ENCODE measurements around the gene DOCK4.

DOCK4 gene

DNA sequence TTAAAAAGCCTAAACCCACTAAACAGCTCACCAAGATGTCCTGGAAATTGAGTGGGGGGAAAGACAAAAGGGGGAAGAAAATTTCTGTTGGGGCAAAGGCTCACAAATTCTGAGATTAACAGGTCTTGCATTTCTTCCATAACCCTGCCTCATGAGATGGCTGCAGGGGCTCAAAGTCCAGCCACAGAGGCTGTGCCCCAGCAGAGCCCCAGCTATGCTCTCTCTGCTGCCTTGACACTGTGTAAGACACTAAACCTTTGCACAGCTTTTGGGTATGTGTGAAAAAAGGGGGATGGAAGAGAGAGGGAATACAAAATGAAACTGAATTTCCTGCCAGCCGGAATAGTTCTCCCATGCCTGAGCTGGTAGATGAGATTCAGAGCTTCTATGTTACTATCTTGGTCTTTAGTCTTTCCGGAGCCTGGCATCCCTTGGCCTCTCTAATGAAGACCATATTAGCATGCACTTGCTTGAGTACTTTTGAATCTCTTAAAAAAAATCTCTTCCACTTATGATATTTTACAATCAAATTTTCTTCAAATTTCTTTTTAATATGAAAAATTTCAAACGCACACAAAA is 403.9 kb downstream of the DOCK4 start:
- ChIA-PET CTCF (no interaction called here), POLR2A (no interaction called here)
- no peak for DNase-seq (ENCODE audit: extremely low spot score)
- TF ChIP-seq ELF4 (IDR thresholded peaks at IDR 0.05) (no peak), L3MBTL2 (conservative IDR thresholded peaks at IDR 0.05) (no peak), FOXA1 (IDR thresholded peaks at IDR 0.05) (no peak), BHLHE40 (IDR thresholded peaks at IDR 0.05; ENCODE audit: borderline replicate concordance) (no peak), FOXK2 (IDR thresholded peaks at IDR 0.05) (no peak), NFRKB (IDR thresholded peaks at IDR 0.05) (no peak), LEF1 (IDR thresholded peaks at IDR 0.05; ENCODE audit: borderline replicate concordance) (no peak), TARDBP (IDR thresholded peaks at IDR 0.05) (no peak), ZNF384 (IDR thresholded peaks at IDR 0.05) (no peak), SUZ12 (IDR thresholded peaks at IDR 0.05) (no peak), FOXM1 (IDR thresholded peaks at IDR 0.05; ENCODE audit: borderline replicate concordance) (no peak)
- TF ChIP-seq, protein P1, sequence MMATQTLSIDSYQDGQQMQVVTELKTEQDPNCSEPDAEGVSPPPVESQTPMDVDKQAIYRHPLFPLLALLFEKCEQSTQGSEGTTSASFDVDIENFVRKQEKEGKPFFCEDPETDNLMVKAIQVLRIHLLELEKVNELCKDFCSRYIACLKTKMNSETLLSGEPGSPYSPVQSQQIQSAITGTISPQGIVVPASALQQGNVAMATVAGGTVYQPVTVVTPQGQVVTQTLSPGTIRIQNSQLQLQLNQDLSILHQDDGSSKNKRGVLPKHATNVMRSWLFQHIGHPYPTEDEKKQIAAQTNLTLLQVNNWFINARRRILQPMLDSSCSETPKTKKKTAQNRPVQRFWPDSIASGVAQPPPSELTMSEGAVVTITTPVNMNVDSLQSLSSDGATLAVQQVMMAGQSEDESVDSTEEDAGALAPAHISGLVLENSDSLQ (IDR thresholded peaks at IDR 0.05): no peak

DNA sequence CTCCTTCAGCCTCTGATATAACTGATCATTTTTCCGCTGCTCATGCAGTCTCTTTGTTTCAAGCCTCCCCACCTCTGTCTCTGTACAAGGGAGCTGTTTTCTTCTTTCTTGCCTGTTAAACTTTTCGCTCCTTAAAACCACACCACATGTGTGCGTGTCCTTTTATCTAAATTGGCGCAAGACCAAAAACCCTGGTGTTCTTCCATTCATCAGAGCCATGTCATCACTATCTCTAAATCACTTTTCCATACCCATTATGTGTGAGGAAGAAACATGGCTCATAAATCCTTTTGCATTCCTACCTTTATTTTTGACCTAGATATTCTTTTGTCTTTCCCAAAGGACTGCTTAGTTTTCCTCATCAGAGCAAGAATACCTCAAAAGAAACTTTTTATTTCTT is 404.9 kb downstream of the DOCK4 start:
- POLR2A ChIA-PET: no interaction called here
- CTCF ChIA-PET: no interaction called here
- no peak for DNase-seq (ENCODE audit: extremely low spot score)
- no peak for TF ChIP-seq CTBP1 (IDR thresholded peaks at IDR 0.05; ENCODE audit: borderline replicate concordance)
- no peak for TF ChIP-seq SP1 (IDR thresholded peaks at IDR 0.05)
- no peak for TF ChIP-seq FOXA1 (IDR thresholded peaks at IDR 0.05)
- no peak for TF ChIP-seq L3MBTL2 (conservative IDR thresholded peaks at IDR 0.05)

DNA sequence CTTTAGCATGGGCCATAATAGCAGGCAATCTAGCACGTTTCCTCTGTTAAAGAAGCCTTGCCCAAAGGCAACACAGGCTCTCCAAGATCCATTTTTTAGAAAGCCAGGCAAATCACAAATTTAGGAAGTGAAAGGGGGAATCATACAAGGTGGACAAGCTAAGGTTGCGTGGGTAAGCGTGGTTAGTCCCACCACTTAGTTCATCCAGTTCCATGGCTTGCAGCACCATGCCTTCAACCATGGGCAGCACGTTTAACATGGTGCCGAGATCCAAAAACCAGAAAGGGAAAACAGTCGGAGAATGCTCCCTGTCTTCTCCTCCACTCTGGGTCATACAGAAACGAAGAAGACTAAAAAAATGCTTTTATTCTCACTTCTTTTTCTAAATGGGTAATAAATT is 409.5 kb downstream of the DOCK4 start:
- DNase-seq (ENCODE audit: extremely low spot score): no peak

GRCh38 chr7:111789870-111790269 is 416.3 kb downstream of the DOCK4 start:
- CTCF ChIA-PET: no interaction called here
- POLR2A ChIA-PET: no interaction called here
- no peak for DNase-seq (ENCODE audit: extremely low spot score)
- no peak for TF ChIP-seq ELF4 (IDR thresholded peaks at IDR 0.05)
- no peak for TF ChIP-seq HDGF (IDR thresholded peaks at IDR 0.05; ENCODE audit: borderline replicate concordance)
- TF ChIP-seq TARDBP (IDR thresholded peaks at IDR 0.05): no peak

More for the DNA sequence above, 409.5 kb downstream of the DOCK4 start:
- CTCF ChIA-PET: no interaction called here
- TF ChIP-seq ELF4 (IDR thresholded peaks at IDR 0.05) (no peak), FOXA1 (IDR thresholded peaks at IDR 0.05) (no peak), HDGF (IDR thresholded peaks at IDR 0.05; ENCODE audit: borderline replicate concordance) (no peak), BHLHE40 (IDR thresholded peaks at IDR 0.05; ENCODE audit: borderline replicate concordance) (no peak), FOXM1 (IDR thresholded peaks at IDR 0.05; ENCODE audit: borderline replicate concordance) (no peak), LEF1 (IDR thresholded peaks at IDR 0.05; ENCODE audit: borderline replicate concordance) (no peak), ARNT (IDR thresholded peaks at IDR 0.05) (no peak), ZNF384 (IDR thresholded peaks at IDR 0.05) (no peak), SP1 (IDR thresholded peaks at IDR 0.05) (no peak), L3MBTL2 (conservative IDR thresholded peaks at IDR 0.05) (no peak), NFRKB (IDR thresholded peaks at IDR 0.05) (no peak), SUZ12 (IDR thresholded peaks at IDR 0.05) (no peak), CTBP1 (IDR thresholded peaks at IDR 0.05; ENCODE audit: borderline replicate concordance) (no peak), FOXK2 (IDR thresholded peaks at IDR 0.05) (no peak)
- TF ChIP-seq, protein P1 (IDR thresholded peaks at IDR 0.05): no peak
- POLR2A ChIA-PET: no interaction called here

- CTCF ChIA-PET: no interaction called here
- no peak for TF ChIP-seq TARDBP (IDR thresholded peaks at IDR 0.05)
- TF ChIP-seq ZNF384 (IDR thresholded peaks at IDR 0.05): no peak
- TF ChIP-seq L3MBTL2 (conservative IDR thresholded peaks at IDR 0.05): no peak
- TF ChIP-seq ARNT (IDR thresholded peaks at IDR 0.05): no peak
- TF ChIP-seq ELF4 (IDR thresholded peaks at IDR 0.05): no peak
- no peak for TF ChIP-seq FOXM1 (IDR thresholded peaks at IDR 0.05; ENCODE audit: borderline replicate concordance)
- TF ChIP-seq FOXK2 (IDR thresholded peaks at IDR 0.05): no peak
- TF ChIP-seq SP1 (IDR thresholded peaks at IDR 0.05): no peak
- TF ChIP-seq FOXA1 (IDR thresholded peaks at IDR 0.05): no peak
- TF ChIP-seq SUZ12 (IDR thresholded peaks at IDR 0.05): no peak
- TF ChIP-seq HDGF (IDR thresholded peaks at IDR 0.05; ENCODE audit: borderline replicate concordance): no peak
- TF ChIP-seq CTBP1 (IDR thresholded peaks at IDR 0.05; ENCODE audit: borderline replicate concordance): no peak
- no peak for TF ChIP-seq NFRKB (IDR thresholded peaks at IDR 0.05)
- no peak for TF ChIP-seq BHLHE40 (IDR thresholded peaks at IDR 0.05; ENCODE audit: borderline replicate concordance)
- TF ChIP-seq LEF1 (IDR thresholded peaks at IDR 0.05; ENCODE audit: borderline replicate concordance): no peak
- TF ChIP-seq, protein P1 (IDR thresholded peaks at IDR 0.05): no peak
- DNase-seq (ENCODE audit: extremely low spot score): no peak
- POLR2A ChIA-PET: no interaction called here
Observed at GRCh38 chr7:111789048-111789320, 417.2 kb downstream of the DOCK4 start.

DNA sequence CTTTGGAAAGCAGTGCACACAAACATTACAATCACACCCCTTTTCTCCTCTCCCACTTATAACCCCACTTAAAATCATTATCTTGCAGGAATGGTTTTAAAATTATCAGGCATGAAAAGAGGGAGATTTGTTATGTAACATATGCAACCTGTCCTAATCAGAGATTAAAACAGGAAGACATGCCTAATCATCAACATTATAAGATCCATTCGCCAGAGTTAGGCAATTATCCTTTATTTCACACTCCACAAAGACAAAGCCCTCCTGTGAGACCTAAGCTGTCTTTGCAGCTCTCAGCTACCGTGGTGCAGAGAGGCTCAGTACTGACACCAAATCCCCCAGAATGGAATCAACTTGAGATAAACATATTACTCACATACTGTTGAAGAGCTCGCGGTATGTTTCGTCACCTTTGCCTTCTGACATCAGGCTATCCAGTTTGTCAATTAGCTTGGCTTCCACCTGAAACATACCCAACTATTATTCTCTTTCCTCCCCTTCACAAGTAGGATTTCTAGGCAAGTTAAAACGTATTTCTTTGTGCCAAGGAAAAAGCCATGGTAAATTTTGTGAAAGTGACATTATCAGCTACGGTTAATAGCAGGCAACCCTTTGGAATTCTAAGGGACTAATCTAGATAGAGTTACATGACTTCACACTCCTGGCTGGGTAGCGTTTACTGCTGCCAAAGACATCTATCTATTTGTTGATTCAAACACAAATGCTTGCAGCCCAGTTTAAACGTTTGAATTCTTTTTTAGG is 417.7 kb downstream of the DOCK4 start:
- DNase-seq (ENCODE audit: extremely low spot score): no peak
- POLR2A ChIA-PET: no interaction called here
- TF ChIP-seq NFRKB (IDR thresholded peaks at IDR 0.05) (no peak), FOXK2 (IDR thresholded peaks at IDR 0.05) (no peak), TARDBP (IDR thresholded peaks at IDR 0.05) (no peak), FOXA1 (IDR thresholded peaks at IDR 0.05) (no peak), L3MBTL2 (conservative IDR thresholded peaks at IDR 0.05) (no peak), CTBP1 (IDR thresholded peaks at IDR 0.05; ENCODE audit: borderline replicate concordance) (no peak), ELF4 (IDR thresholded peaks at IDR 0.05) (no peak)
- TF ChIP-seq, protein P1 (IDR thresholded peaks at IDR 0.05): no peak
- CTCF ChIA-PET: no interaction called here
